Measurements from ENCODE around the gene ANK2. TPM values are rescaled to one million over a fixed set of nuclear protein-coding genes. Genes with fewer than 3 reads are reported as not detected.

Gene ANK2
- total RNA-seq, 2 donors from 2014 or later, result 3.5 to 26.0 TPM

DNA sequence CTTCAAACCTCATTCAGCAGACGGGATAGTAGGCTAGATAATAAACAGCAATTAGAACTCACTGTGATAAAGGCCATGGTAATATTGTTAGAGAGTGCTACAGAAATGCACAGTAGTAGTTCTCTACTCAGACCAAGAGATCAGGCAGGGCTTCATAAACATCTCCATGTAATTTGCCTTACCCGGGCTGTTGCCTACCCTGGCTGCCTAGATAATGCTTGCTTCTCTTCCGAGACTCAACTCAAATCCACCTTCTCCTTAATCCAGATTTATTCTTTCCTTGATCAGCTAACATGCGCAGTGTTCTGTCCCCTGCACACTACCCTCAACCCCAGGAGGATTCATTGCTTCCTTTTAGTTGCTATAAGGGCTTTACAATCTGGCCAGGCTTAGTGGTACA, 21.8 kb downstream of the ANK2 start:
- intact Hi-C loops (cut with DNase I), result no loop called here
- H3K27ac ChIP-seq, result no peak overlapping the region
- no peak overlapping the region for H3K4me3 ChIP-seq
- TF ChIP-seq POLR2AphosphoS5 (IDR thresholded peaks at IDR 0.05) (no peak), POLR2A (IDR thresholded peaks at IDR 0.05) (no peak), CTCF (IDR thresholded peaks at IDR 0.05) (no peak)
- no peaks in the 10 kb centered on the region for H3K27me3 ChIP-seq (replicated peaks; ENCODE audit: insufficient read depth)
- no peaks in the 10 kb centered on the region for H3K9me3 ChIP-seq
- WGBS, result 92% methylated on average over 4 of the region's 4 CpGs
- H3K36me3 ChIP-seq, result no peaks in the 10 kb centered on the region
- DNase-seq (ENCODE audit: low spot score), result no peak
- H3K4me1 ChIP-seq (replicated peaks), result no peaks in the 10 kb centered on the region

DNA sequence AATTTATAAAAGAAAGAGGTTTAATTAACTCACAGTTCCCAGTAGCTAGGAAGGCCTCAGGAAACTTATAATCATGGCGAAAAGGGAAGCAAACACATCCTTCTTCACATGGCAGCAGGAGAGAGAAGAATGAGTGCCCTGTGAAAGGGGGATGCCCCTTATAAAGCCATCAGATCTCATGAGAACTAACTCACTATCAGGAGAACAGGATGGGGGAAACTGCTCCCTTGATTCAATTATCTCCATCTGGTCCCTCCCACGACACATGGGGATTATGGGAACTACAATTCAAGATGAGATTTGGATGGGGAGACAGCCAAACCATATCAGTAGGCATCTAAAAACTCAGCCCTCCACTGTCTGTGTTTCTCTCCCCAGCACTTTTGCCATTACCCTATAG, 22.4 kb downstream of the ANK2 start:
- WGBS, result 88% methylated on average over 2 of the region's 2 CpGs

GRCh38 chr4:113073451-113074005, 24.1 kb downstream of the ANK2 start:
- no peaks in the 10 kb centered on the region for H3K9me3 ChIP-seq
- no peak for TF ChIP-seq POLR2A (IDR thresholded peaks at IDR 0.05)
- TF ChIP-seq CTCF (IDR thresholded peaks at IDR 0.05), result no peak
- TF ChIP-seq POLR2AphosphoS5 (IDR thresholded peaks at IDR 0.05), result no peak
- H3K27me3 ChIP-seq (replicated peaks; ENCODE audit: insufficient read depth), result no peaks in the 10 kb centered on the region
- H3K27ac ChIP-seq, result no peak overlapping the region
- no peak for DNase-seq (ENCODE audit: low spot score)
- 91% methylated on average over 9 of the region's 9 CpGs for WGBS
- intact Hi-C loops (cut with DNase I), result no loop called here
- H3K4me1 ChIP-seq (replicated peaks), result no peaks in the 10 kb centered on the region
- H3K36me3 ChIP-seq, result no peaks in the 10 kb centered on the region
- H3K4me3 ChIP-seq, result no peak overlapping the region

More for the DNA sequence above, 22.4 kb downstream of the ANK2 start:
- intact Hi-C loops (cut with DNase I), result no loop called here
- H3K4me3 ChIP-seq, result no peak overlapping the region
- DNase-seq (ENCODE audit: low spot score), result no peak
- H3K36me3 ChIP-seq, result no peaks in the 10 kb centered on the region
- no peaks in the 10 kb centered on the region for H3K9me3 ChIP-seq
- no peak for TF ChIP-seq POLR2AphosphoS5 (IDR thresholded peaks at IDR 0.05)
- no peak for TF ChIP-seq POLR2A (IDR thresholded peaks at IDR 0.05)
- TF ChIP-seq CTCF (IDR thresholded peaks at IDR 0.05), result no peak
- no peak overlapping the region for H3K27ac ChIP-seq
- H3K4me1 ChIP-seq (replicated peaks), result no peaks in the 10 kb centered on the region
- no peaks in the 10 kb centered on the region for H3K27me3 ChIP-seq (replicated peaks; ENCODE audit: insufficient read depth)

- no peak overlapping the region for H3K27ac ChIP-seq
- intact Hi-C loops (cut with DNase I), result no loop called here
- H3K9me3 ChIP-seq, result no peaks in the 10 kb centered on the region
- H3K4me3 ChIP-seq, result no peak overlapping the region
- no peak for TF ChIP-seq CTCF (IDR thresholded peaks at IDR 0.05)
- no peak for TF ChIP-seq POLR2AphosphoS5 (IDR thresholded peaks at IDR 0.05)
- TF ChIP-seq POLR2A (IDR thresholded peaks at IDR 0.05), result no peak
- no peaks in the 10 kb centered on the region for H3K4me1 ChIP-seq (replicated peaks)
- H3K36me3 ChIP-seq, result no peaks in the 10 kb centered on the region
- 15% methylated on average over 1 of the region's 1 CpG for WGBS
- no peaks in the 10 kb centered on the region for H3K27me3 ChIP-seq (replicated peaks; ENCODE audit: insufficient read depth)
- DNase-seq (ENCODE audit: low spot score), result no peak
Observed at GRCh38 chr4:113077575-113077974, 28.1 kb downstream of the ANK2 start.

DNA sequence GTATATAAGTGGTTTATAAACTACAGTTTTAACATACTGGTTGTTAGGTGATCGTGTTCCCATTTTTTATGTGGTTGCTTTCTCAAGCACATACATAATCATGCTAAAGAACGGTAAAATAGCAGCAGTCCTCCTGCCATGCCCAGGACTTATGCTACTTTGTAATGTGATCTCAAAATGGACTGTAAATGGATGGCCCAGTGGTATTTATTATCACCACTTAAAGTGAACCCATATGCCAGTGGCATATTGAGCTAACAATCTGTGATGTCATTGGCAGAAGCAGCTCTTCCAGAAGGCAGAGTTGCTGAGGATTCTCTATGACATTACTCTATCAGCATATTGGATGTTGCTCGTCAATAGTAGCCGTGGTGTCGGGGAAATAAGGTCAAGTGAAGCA, 28.6 kb downstream of the ANK2 start:
- Histone ChIP-seq H3K9me3 (no peaks in the 10 kb centered on the region), H3K27ac (no peak overlapping the region), H3K36me3 (no peaks in the 10 kb centered on the region), H3K27me3 (replicated peaks; ENCODE audit: insufficient read depth) (no peaks in the 10 kb centered on the region), H3K4me3 (no peak overlapping the region), H3K4me1 (replicated peaks) (no peaks in the 10 kb centered on the region)
- DNase-seq (ENCODE audit: low spot score), result no peak
- intact Hi-C loops (cut with DNase I), result no loop called here
- WGBS, result 92% methylated on average over 5 of the region's 5 CpGs
- TF ChIP-seq POLR2AphosphoS5 (IDR thresholded peaks at IDR 0.05) (no peak), CTCF (IDR thresholded peaks at IDR 0.05) (no peak), POLR2A (IDR thresholded peaks at IDR 0.05) (no peak)
